Caco-2 (cell line): Measurements from ENCODE around the gene CRYBA4. TPM values are rescaled to one million over a fixed set of nuclear protein-coding genes. Genes with fewer than 3 reads are reported as not detected.

Experiments
- BruUV-seq: library from RNA; stranded (reverse); fragments of 400-500 nt; replicated peaks from 2 replicates; lab custom pipeline; 2021; lab: Mats Ljungman, UMichigan
- CTCF ChIA-PET: fragments of 300-600 bp; sonication (Branson Sonifier 250); formaldehyde crosslinking; loops from one replicate; lab custom pipeline; 2022; ENCODE audit warnings: antibody characterized with exemption; lab: Charles Lee
- POLR2A ChIA-PET: fragments of 300-600 bp; sonication (Branson Sonifier 250); formaldehyde crosslinking; loops from one replicate; lab custom pipeline; 2022; ENCODE audit warnings: antibody characterized with exemption; lab: Charles Lee
- DNase-seq, 2 experiments: peaks; one replicate each; pipeline versions ENCODE4 v3.0.0 to v3.0.0-alpha.2; 2020 to 2022
- H3K27me3 ChIP-seq: replicated peaks from 2 replicates; pipeline ENCODE4 v1.6.0; 2011; ENCODE audit warnings: low read length; ENCODE audit not compliant: control insufficient read depth, insufficient read depth
- H3K36me3 ChIP-seq: 2 replicates; pipeline ENCODE4 v1.5.1; 2011; ENCODE audit warnings: low read length; ENCODE audit not compliant: control insufficient read depth, insufficient read depth
- H3K4me1 ChIP-seq: fragments of 250-450 bp; sonication (Bioruptor Pico); 2 replicates; pipeline ENCODE4 v1.5.1; 2020; ENCODE audit warnings: mild to moderate bottlenecking
- H3K4me3 ChIP-seq: 2 replicates; pipeline ENCODE4 v1.5.1; 2011; ENCODE audit warnings: low read depth, mild to moderate bottlenecking, control low read depth, low read length
- H3K9me3 ChIP-seq: fragments of 250-450 bp; sonication (Bioruptor Pico); 2 replicates; pipeline ENCODE4 v1.5.1; 2020; ENCODE audit warnings: mild to moderate bottlenecking, moderate library complexity
- H3K27ac Mint-ChIP-seq: one replicate; pipeline ENCODE4 v1.8.0; 2022; ENCODE audit warnings: mixed read lengths; ENCODE audit not compliant: unreplicated experiment
- H3K27me3 Mint-ChIP-seq: one replicate; pipeline ENCODE4 v1.8.0; 2022; ENCODE audit warnings: mixed read lengths; ENCODE audit not compliant: insufficient read depth, unreplicated experiment
- H3K36me3 Mint-ChIP-seq: one replicate; pipeline ENCODE4 v1.8.0; 2022; ENCODE audit warnings: mild to moderate bottlenecking, mixed read lengths; ENCODE audit not compliant: insufficient read depth, unreplicated experiment
- H3K4me1 Mint-ChIP-seq: one replicate; pipeline ENCODE4 v1.8.0; 2022; ENCODE audit warnings: low read depth, mixed read lengths; ENCODE audit not compliant: unreplicated experiment
- H3K4me3 Mint-ChIP-seq: one replicate; pipeline ENCODE4 v1.8.0; 2022; ENCODE audit warnings: mild to moderate bottlenecking, moderate library complexity, mixed read lengths; ENCODE audit not compliant: unreplicated experiment
- H3K9me3 Mint-ChIP-seq: one replicate; pipeline ENCODE4 v1.8.0; 2022; ENCODE audit warnings: mixed read lengths; ENCODE audit not compliant: unreplicated experiment
- CTCF ChIP-seq, 2 experiments: fragments of 200-600 bp in 1 of 2; IDR thresholded peaks; 1 replicate in 1 of 2; 2 replicates in 1 of 2; pipeline versions ENCODE4 v1.5.1 to v1.8.0; 2011 to 2022; ENCODE audit warnings: antibody characterized with exemption in 1 of 2, control low read depth in 1 of 2, inconsistent platforms in 1 of 2, low read depth in 1 of 2, low read length in 1 of 2, mild to moderate bottlenecking in 1 of 2, moderate library complexity in 1 of 2; ENCODE audit not compliant: insufficient read depth in 1 of 2, severe bottlenecking in 1 of 2, unreplicated experiment in 1 of 2
- intact Hi-C: fragments of 100-400 bp; cut with micrococcal nuclease; formaldehyde crosslinking; loops from one replicate; pipeline ENCODE4 v1.10.0; 2022; ENCODE audit not compliant: unreplicated experiment
- total RNA-seq: library from RNA; stranded (reverse); gene quantifications from 2 replicates; pipeline ENCODE4 v1.2.3, GENCODE V29; 2022

CRYBA4 gene
- total RNA-seq, 1 experiment from 2014 or later: 0.68 TPM

- H3K4me1 ChIP-seq: peaks cover 6% of the 10 kb centered on the region; the same call in 1 of the 2 replicates
- ChIA-PET POLR2A (no interaction called here), CTCF (no interaction called here)
- Mint-ChIP-seq H3K4me3 (no peak overlapping the region), H3K27ac (no peak overlapping the region), H3K9me3 (no peaks in the 10 kb centered on the region), H3K27me3 (peaks cover 9% of the 10 kb centered on the region), H3K4me1 (peaks cover 7% of the 10 kb centered on the region), H3K36me3 (no peaks in the 10 kb centered on the region)
- H3K27me3 ChIP-seq: no peaks in the 10 kb centered on the region
- no peaks in the 10 kb centered on the region for H3K9me3 ChIP-seq
- no peak for TF ChIP-seq CTCF (IDR thresholded peaks at IDR 0.05; ENCODE audit: insufficient read depth in 1 of 2, low read depth in 1 of 2, low read length in 1 of 2, severe bottlenecking in 1 of 2, unreplicated experiment in 1 of 2)
- intact Hi-C loops: no loop called here
- H3K36me3 ChIP-seq: no peaks in the 10 kb centered on the region
- BruUV-seq: no TSS peak
- H3K4me3 ChIP-seq: no peak overlapping the region
- DNase-seq: no peak
These were observed 3.0 kb downstream of the CRYBA4 start for GRCh38 chr22:26624803-26625202.

- BruUV-seq: no TSS peak
- H3K27ac Mint-ChIP-seq: no peak overlapping the region
- peaks cover 9% of the 10 kb centered on the region for H3K4me1 ChIP-seq
- H3K36me3 ChIP-seq: no peaks in the 10 kb centered on the region
- ChIA-PET POLR2A (no interaction called here), CTCF (interaction anchor here (0.7 kb wide), 1 partner anchor 14 kb away, joined by 3 read pairs; no protein-coding TSS in a partner anchor)
- no peak overlapping the region for H3K4me3 Mint-ChIP-seq
- intact Hi-C loops: no loop called here
- peaks cover 14% of the 10 kb centered on the region for H3K4me1 Mint-ChIP-seq
- DNase-seq: no peak
- no peaks in the 10 kb centered on the region for H3K27me3 ChIP-seq
- H3K36me3 Mint-ChIP-seq: no peaks in the 10 kb centered on the region
- peaks cover 6% of the 10 kb centered on the region for H3K9me3 Mint-ChIP-seq
- no peaks in the 10 kb centered on the region for H3K9me3 ChIP-seq
- H3K4me3 ChIP-seq: no peak overlapping the region
- TF ChIP-seq CTCF (IDR thresholded peaks at IDR 0.05; ENCODE audit: insufficient read depth in 1 of 2, low read depth in 1 of 2, low read length in 1 of 2, severe bottlenecking in 1 of 2, unreplicated experiment in 1 of 2): no peak
- peaks cover 9% of the 10 kb centered on the region for H3K27me3 Mint-ChIP-seq
These were observed 8.4 kb downstream of the CRYBA4 start for GRCh38 chr22:26629988-26630761.

- Histone ChIP-seq H3K9me3 (no peaks in the 10 kb centered on the region), H3K36me3 (no peaks in the 10 kb centered on the region), H3K27me3 (no peaks in the 10 kb centered on the region), H3K4me3 (no peak overlapping the region), H3K4me1 (peaks cover 9% of the 10 kb centered on the region)
- Mint-ChIP-seq H3K36me3 (no peaks in the 10 kb centered on the region), H3K4me3 (no peak overlapping the region), H3K4me1 (peaks cover 14% of the 10 kb centered on the region), H3K27me3 (peaks cover 10% of the 10 kb centered on the region), H3K27ac (no peak overlapping the region), H3K9me3 (peaks cover 6% of the 10 kb centered on the region)
- ChIA-PET POLR2A (no interaction called here), CTCF (no interaction called here)
- DNase-seq: no peak
- intact Hi-C loops: no loop called here
- BruUV-seq: no TSS peak
- no peak for TF ChIP-seq CTCF (IDR thresholded peaks at IDR 0.05; ENCODE audit: insufficient read depth in 1 of 2, low read depth in 1 of 2, low read length in 1 of 2, severe bottlenecking in 1 of 2, unreplicated experiment in 1 of 2)
These were observed 9.5 kb downstream of the CRYBA4 start for GRCh38 chr22:26631282-26631681.
